GF-D8 (cell line): ENCODE results near the gene RAI1.

Experiments
- DNase-seq: peaks from one replicate; lab custom pipeline; 2025; lab: John Stamatoyannopoulos, UW

The RAI1 gene

GRCh38 chr17:17833658-17834357, 152.6 kb downstream of the RAI1 start:
- DNase-seq: no peak

DNA sequence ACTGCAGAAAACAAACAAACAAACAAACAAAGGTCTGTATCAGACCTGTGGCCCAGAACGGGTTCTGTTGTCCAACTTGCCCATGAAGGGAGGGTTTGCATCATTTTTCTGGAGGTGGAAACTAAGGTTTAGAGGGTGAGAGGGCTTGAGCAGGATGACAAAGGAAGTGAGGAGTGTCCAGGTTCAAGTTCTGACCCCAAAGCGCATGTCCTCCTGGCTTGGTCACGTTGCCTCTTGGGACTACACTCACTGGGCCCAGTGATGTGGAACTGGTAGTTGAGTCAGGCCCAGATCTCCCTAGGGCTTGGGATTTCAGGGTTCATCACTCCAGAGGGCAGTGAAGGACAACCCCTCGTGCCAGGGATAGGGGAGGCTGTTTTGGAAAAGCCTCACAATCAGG, 153.7 kb downstream of the RAI1 start:
- DNase-seq: no peak

DNA sequence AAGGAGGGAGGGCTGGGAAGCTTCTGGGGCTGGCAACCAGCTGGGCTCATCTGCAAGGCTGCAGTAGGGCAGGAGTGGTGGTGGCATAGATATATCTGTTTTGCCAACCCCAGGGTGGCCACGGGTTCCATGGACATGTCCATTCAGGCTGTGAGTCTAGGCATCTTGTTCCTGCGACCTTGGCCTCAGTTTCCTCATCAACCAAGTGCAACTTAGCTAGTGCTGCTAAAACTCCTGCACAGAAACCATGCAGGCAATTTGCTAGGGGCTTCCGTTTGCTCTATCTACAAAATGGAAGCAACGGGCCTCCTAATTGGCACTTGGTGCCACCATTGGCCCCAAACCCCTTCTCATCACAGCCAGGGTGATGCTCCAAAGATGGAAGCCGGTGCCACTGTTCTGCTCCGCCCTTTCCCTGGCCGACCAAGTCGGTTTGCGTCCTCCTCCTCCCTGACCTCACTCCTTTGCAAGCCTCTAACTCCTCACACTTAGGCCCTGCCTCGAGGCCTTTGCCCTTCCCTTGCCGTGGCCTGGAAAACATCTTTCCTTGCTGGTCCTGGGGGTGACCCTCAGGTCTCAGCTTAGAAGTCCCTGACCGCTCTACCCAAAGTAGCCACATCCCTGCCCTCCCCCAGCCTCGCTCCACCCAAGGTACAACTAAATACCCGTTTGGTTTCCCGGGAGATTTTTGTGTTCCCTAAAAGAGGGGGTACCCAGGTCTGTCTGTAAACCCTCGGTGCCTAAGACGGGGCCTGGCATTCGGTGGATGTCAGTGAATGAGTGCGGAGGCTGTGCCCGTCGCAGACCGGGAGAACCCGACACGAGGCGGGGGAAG, 154.4 kb downstream of the RAI1 start:
- DNase-seq: no peak

DNA sequence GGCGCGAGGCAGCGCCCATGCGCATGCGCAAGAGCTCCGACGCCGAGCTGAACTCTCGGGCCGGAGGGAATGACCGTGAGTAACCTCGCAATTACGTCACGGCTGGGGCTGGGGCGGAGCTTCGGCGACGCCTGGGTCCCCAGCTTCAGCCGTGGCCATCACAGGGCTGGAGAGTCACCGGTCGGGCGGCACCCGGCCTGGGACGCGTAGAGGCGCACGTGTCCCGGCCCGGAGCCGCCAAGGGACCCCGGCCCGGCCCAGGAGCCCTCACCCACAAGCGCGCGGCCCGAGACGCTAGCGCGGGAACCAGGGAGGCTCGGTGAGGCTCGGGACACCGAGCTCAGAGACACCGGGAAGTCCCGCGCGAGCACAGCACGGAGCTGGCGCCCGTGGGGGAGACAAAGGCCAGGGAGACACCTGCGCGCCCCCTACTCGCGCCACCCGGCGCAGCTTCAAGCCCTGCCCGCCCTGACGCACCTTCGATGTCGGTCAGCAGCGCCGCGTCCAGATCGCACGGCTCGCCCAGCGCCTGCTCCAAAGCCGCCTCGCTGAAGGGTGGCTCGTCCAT, 155.1 kb downstream of the RAI1 start:
- peak; percentile 61 for DNase-seq

DNA sequence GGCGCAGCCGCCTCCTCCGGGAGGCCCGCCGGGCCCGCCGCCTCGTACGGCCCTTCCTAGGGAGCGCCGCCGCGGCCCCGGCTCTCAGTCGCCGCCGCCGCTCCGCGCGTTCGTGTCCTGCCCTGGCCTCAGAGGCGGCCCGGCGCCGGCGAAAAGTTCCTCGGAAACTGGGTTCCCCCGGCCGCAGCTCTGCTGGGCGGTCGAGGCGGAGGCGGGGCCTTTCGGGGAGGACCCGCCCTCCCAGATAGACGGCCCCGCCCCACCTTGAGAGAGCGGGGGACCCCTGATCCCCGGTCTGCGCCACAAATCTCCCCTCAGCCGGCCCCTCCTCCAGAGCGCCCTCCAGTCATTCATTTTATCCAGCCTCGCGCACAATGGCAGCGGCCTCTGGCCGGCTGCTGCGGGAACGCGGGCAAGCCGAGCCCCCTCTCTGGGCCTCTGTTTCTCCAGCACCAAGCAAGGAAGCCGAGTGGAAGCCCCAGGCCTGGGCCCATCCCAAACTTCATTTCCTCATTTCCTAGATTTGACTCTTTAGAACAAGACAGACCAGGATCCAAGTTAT, 155.6 kb downstream of the RAI1 start, which contains the start of gene SREBF1:
Gene SREBF1 (minus strand): TSS at position 169 of the 562 bp plus-strand sequence. CDS start 169 bp downstream, outside the sequence.
- DNase-seq: peak; percentile 7

GRCh38 chr17:17837380-17837821, 156.1 kb downstream of the RAI1 start:
- no peak for DNase-seq

- DNase-seq: peak; percentile 32
These were observed 157.0 kb downstream of the RAI1 start for GRCh38 chr17:17837966-17838962.

- DNase-seq: peak; percentile 11
These were observed 158.8 kb downstream of the RAI1 start for GRCh38 chr17:17839791-17840707.

GRCh38 chr17:17840751-17841591, 159.7 kb downstream of the RAI1 start:
- no peak for DNase-seq

DNA sequence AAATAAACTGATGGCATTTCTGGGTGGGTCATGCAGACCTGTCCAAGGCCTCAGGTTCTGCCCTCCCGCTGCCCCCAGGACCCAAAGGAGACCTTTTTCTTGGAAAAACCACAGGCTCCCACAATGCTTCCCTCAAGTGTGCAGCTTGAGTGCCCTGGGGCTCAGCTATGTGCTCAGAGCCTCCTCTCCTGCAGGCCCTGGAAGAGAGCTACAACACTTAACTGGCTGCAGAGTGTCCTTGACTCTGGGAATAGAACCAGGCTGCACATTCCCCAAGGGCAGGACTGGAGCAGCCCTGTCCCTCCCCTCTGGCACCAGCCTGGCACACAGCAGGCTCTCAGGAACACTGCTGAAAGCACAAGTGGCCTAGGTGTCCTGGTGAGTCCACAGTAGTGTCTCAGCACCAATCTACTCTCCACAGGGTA, 160.4 kb downstream of the RAI1 start:
- DNase-seq: no peak

GRCh38 chr17:17842111-17842876, 161.0 kb downstream of the RAI1 start:
- no peak for DNase-seq

GRCh38 chr17:17843096-17843495, 161.8 kb downstream of the RAI1 start:
- DNase-seq: no peak

DNA sequence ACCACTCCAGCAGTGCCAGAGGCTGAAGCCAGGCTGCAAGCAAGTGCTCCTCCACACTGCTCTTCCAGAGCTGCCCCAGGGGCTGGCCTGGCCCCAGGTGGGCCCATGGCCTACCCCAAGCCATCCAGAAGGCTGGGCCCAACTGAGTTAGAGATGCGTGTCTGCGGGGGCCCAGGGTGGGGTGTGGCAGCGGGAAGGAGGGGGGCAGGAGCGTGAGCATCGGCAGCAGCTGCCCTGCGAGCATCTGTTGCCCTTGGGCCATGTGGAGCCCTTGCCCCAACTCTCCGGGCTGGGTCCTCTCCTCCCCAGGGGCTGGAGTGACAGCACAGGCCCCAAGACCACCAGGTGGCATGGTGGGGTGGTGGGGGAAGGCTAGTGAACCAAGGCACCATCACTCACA, 162.8 kb downstream of the RAI1 start:
- no peak for DNase-seq

DNA sequence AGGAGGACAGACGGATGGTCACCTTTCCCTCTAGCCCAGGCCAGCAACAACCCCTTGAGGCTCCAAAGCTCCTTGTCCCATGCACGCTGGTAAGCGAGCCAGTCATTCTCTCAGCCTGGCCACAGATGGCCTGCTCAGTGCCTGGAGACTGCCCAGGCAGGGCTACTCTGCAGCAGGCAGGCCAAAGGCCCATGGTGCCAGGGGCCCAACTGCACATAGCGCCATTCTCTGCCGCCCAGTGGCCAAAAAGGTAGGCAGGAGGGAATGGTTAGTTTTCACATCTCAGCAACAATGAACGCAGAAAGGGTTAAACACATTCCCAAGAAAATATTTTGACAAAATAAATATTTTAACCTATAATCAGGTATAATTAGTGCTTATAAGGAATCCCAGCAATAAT, 163.2 kb downstream of the RAI1 start:
- DNase-seq: no peak

GRCh38 chr17:17845046-17845775, 164.0 kb downstream of the RAI1 start:
- DNase-seq: no peak

GRCh38 chr17:17846003-17846402, 164.7 kb downstream of the RAI1 start:
- no peak for DNase-seq

DNA sequence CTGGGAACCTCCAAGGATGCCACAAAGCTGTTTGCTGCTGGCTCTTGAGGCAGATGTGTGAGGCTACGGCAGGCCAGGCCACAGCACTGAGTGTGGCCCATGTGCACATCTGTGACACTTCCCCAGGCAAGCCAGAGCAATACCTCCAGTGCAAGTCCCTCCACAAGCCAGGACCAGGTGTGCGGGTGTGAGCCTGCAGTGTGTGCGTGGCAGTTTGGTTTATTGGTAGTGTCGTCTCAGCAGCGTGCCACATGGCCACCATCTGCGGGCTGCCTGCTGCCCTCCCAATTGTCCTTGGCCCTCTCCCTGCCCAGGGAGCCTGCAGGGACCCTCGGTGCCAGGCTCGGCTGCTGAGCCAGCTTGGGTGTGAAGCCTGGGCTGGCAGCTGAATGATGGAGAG, 165.4 kb downstream of the RAI1 start:
- DNase-seq: no peak
